Prostate gland (tissue), 2 donors: ENCODE data around the gene CST9L. TPM values are rescaled to one million over a fixed set of nuclear protein-coding genes. Genes with fewer than 3 reads are reported as not detected.

Source experiments
- DNase-seq: peaks from one replicate; pipeline ENCODE4 v3.0.0-alpha.2; 2019; ENCODE audit warnings: low spot score
- H3K27ac ChIP-seq, 2 donors: fragments of 200-600 bp; sonication (generic); 2 replicates each; pipeline ENCODE4 v1.5.1; 2017 to 2019
- H3K27me3 ChIP-seq: fragments of 200-600 bp; sonication (generic); replicated peaks from 2 replicates; pipeline ENCODE4 v1.5.1; 2019; ENCODE audit not compliant: insufficient read depth
- H3K36me3 ChIP-seq, 2 donors: fragments of 200-600 bp; sonication (generic); 1 replicate in 1 of 2; 2 replicates in 1 of 2; pipeline versions ENCODE4 v1.5.1 to v1.8.1; 2017 to 2019
- H3K4me1 ChIP-seq: fragments of 200-600 bp; sonication (generic); replicated peaks from 2 replicates; pipeline ENCODE4 v1.5.1; 2019
- H3K4me3 ChIP-seq, 2 donors: fragments of 200-600 bp; sonication (generic); 2 replicates each; pipeline ENCODE4 v1.5.1; 2017 to 2019
- H3K9me3 ChIP-seq: fragments of 200-600 bp; sonication (generic); 2 replicates; pipeline ENCODE4 v1.5.1; 2017
- CTCF ChIP-seq, 4 experiments: fragments of 200-600 bp in 2 of 4; fragments of 450-650 bp in 2 of 4; sonication (generic) in 2 of 4; IDR thresholded peaks; 1 replicate in 3 of 4; 2 replicates in 1 of 4; pipeline ENCODE4 v1.5.1; 2016 to 2019; ENCODE audit warnings: antibody characterized with exemption in 4 of 4, mild to moderate bottlenecking in 2 of 4, moderate library complexity in 2 of 4
- POLR2A ChIP-seq: fragments of 450-650 bp; IDR thresholded peaks from one replicate; pipeline ENCODE4 v1.6.1; 2016; ENCODE audit warnings: antibody characterized with exemption, mild to moderate bottlenecking
- POLR2AphosphoS5 ChIP-seq: sonication (generic); formaldehyde crosslinking; IDR thresholded peaks from one replicate; pipeline ENCODE4 v1.6.1; 2017; ENCODE audit warnings: antibody characterized with exemption
- WGBS: methylation state at CpG from one replicate; pipeline ENCODE4 v1.1.5; 2018; 5-methylcytosine and 5-hydroxymethylcytosine counted together
- intact Hi-C: fragments of 100-400 bp; cut with DNase I; formaldehyde crosslinking; loops from one replicate; pipeline ENCODE4 v1.14.2; 2022
- total RNA-seq, 2 donors: library from RNA; depleted of rRNA; stranded (reverse); fragments of >200 nt; gene quantifications; one replicate each; pipeline ENCODE4 v1.1.0, GENCODE V29; 2016

The CST9L gene
- total RNA-seq, 2 donors from 2014 or later: 44.0 TPM; not detected in 1

- WGBS: 42% methylated on average over 13 of the region's 13 CpGs
- Histone ChIP-seq H3K4me3 (no peak overlapping the region), H3K27ac (no peak overlapping the region), H3K4me1 (peaks cover 7% of the 10 kb centered on the region), H3K9me3 (no peaks in the 10 kb centered on the region), H3K27me3 (no peaks in the 10 kb centered on the region), H3K36me3 (no peaks in the 10 kb centered on the region)
- TF ChIP-seq POLR2A (no peak), POLR2AphosphoS5 (no peak), CTCF (IDR thresholded peaks at IDR 0.05) (no peak)
- intact Hi-C loops: no loop called here
- DNase-seq: no peak
Measured at GRCh38 chr20:23586735-23587525, 18.6 kb upstream of the CST9L start.

- H3K36me3 ChIP-seq: no peaks in the 10 kb centered on the region
- H3K4me3 ChIP-seq: no peak overlapping the region
- peak; percentile 54 for DNase-seq
- no peak overlapping the region for H3K27ac ChIP-seq
- WGBS: 77% methylated on average over 5 of the region's 5 CpGs
- no peaks in the 10 kb centered on the region for H3K9me3 ChIP-seq
- H3K4me1 ChIP-seq: peaks cover 7% of the 10 kb centered on the region
- intact Hi-C loops: no loop called here
- no peaks in the 10 kb centered on the region for H3K27me3 ChIP-seq
- peak; percentile 42 for TF ChIP-seq POLR2AphosphoS5
- TF ChIP-seq POLR2A: no peak
Measured at GRCh38 chr20:23585808-23586734, 17.8 kb upstream of the CST9L start.

GRCh38 chr20:23585449-23585807 lies 17.1 kb upstream of the CST9L start:
- Histone ChIP-seq H3K27me3 (no peaks in the 10 kb centered on the region), H3K36me3 (no peaks in the 10 kb centered on the region), H3K4me3 (no peak overlapping the region), H3K9me3 (no peaks in the 10 kb centered on the region), H3K27ac (no peak overlapping the region), H3K4me1 (peaks cover 7% of the 10 kb centered on the region)
- intact Hi-C loops: no loop called here
- no peak for DNase-seq
- WGBS: 83% methylated on average over 5 of the region's 5 CpGs
- TF ChIP-seq POLR2A (no peak), POLR2AphosphoS5 (no peak), CTCF (IDR thresholded peaks at IDR 0.05) (no peak)

- TF ChIP-seq CTCF (IDR thresholded peaks at IDR 0.05): no peak
- TF ChIP-seq POLR2A: no peak
- no peak for TF ChIP-seq POLR2AphosphoS5
- no peak overlapping the region for H3K27ac ChIP-seq
- DNase-seq: no peak
Measured at GRCh38 chr20:23584434-23585199, 16.3 kb upstream of the CST9L start.

GRCh38 chr20:23583526-23583925 lies 15.2 kb upstream of the CST9L start:
- intact Hi-C loops: no loop called here
- peaks cover 7% of the 10 kb centered on the region for H3K4me1 ChIP-seq

More at GRCh38 chr20:23584434-23585199, 16.3 kb upstream of the CST9L start:
- Histone ChIP-seq H3K36me3 (no peaks in the 10 kb centered on the region), H3K9me3 (no peaks in the 10 kb centered on the region), H3K4me3 (no peak overlapping the region), H3K27me3 (no peaks in the 10 kb centered on the region), H3K4me1 (peaks cover 7% of the 10 kb centered on the region)
- WGBS: 78% methylated on average over 5 of the region's 5 CpGs
- intact Hi-C loops: no loop called here

More at GRCh38 chr20:23583526-23583925, 15.2 kb upstream of the CST9L start:
- TF ChIP-seq POLR2A (no peak), POLR2AphosphoS5 (no peak), CTCF (IDR thresholded peaks at IDR 0.05) (no peak)
- DNase-seq: no peak
- Histone ChIP-seq H3K4me3 (no peak overlapping the region), H3K27ac (no peak overlapping the region), H3K9me3 (no peaks in the 10 kb centered on the region), H3K27me3 (no peaks in the 10 kb centered on the region), H3K36me3 (no peaks in the 10 kb centered on the region)
